Kidney (tissue), 14 donors: Measurements from ENCODE around the gene WDR54. TPM values are rescaled to one million over a fixed set of nuclear protein-coding genes. Genes with fewer than 3 reads are reported as not detected.

Source experiments
- DNase-seq, 5 donors: peaks; one replicate each; pipeline ENCODE4 v3.0.0-alpha.2; 2013 to 2020
- FAIRE-seq: peaks from 2 replicates; lab custom pipeline; 2012; peaks lifted over from hg19 to GRCh38; lab: Jason Lieb, UNC
- H3K27ac ChIP-seq, 2 donors: one replicate each; pipeline ENCODE4 v1.7.0; 2013; ENCODE audit warnings: low read depth in 2 of 2, low read length in 2 of 2, inconsistent platforms in 1 of 2
- H3K27me3 ChIP-seq: one replicate; pipeline ENCODE4 v1.7.1; 2013; ENCODE audit warnings: low read length, inconsistent platforms; ENCODE audit not compliant: control insufficient read depth, insufficient read depth
- H3K36me3 ChIP-seq, 3 donors: one replicate each; pipeline versions ENCODE4 v1.7.0 to v1.7.1; 2013; ENCODE audit warnings: low read length in 3 of 3, control low read depth in 1 of 3, inconsistent platforms in 1 of 3; ENCODE audit not compliant: insufficient read depth in 3 of 3, control insufficient read depth in 2 of 3
- H3K4me1 ChIP-seq, 3 donors: one replicate each; pipeline versions ENCODE4 v1.7.0 to v1.7.1; 2013; ENCODE audit warnings: low read length in 3 of 3, inconsistent platforms in 1 of 3, low read depth in 1 of 3; ENCODE audit not compliant: control insufficient read depth in 2 of 3, insufficient read depth in 2 of 3
- H3K4me3 ChIP-seq, 3 donors: one replicate each; pipeline versions ENCODE4 v1.7.0 to v1.8.1; 2013; ENCODE audit warnings: low read length in 3 of 3, control low read depth in 1 of 3, inconsistent platforms in 1 of 3
- H3K9ac ChIP-seq, 3 donors: one replicate each; pipeline versions ENCODE4 v1.7.0 to v1.7.1; 2013; ENCODE audit warnings: low read length in 3 of 3, control low read depth in 1 of 3, inconsistent platforms in 1 of 3
- H3K9me3 ChIP-seq, 3 donors: one replicate each; pipeline versions ENCODE4 v1.7.0 to v1.7.1; 2013; ENCODE audit warnings: low read length in 3 of 3, control low read depth in 1 of 3, inconsistent platforms in 1 of 3; ENCODE audit not compliant: control insufficient read depth in 2 of 3, insufficient read depth in 1 of 3
- CTCF ChIP-seq: IDR thresholded peaks from 3 replicates; pipeline ENCODE4 v1.5.1; 2012; ENCODE audit warnings: mild to moderate bottlenecking, moderate library complexity, borderline replicate concordance; ENCODE audit not compliant: insufficient read depth; ENCODE audit errors: extremely low read depth
- intact Hi-C: fragments of 100-400 bp; cut with DNase I; formaldehyde crosslinking; loops from one replicate; pipeline ENCODE4 v1.11.1; 2022
- polyA plus RNA-seq: library from polyadenylated mRNA; stranded (reverse); fragments of 350-450 nt; fragmentation: Illumina TruSeq; extraction: RNeasy Lipid Tissue Mini Kit (QIAGEN cat#74804); gene quantifications from one replicate; pipeline ENCODE4 v1.2.3, GENCODE V29; 2014; ENCODE audit warnings: low read depth, low replicate concordance; ENCODE audit not compliant: insufficient read depth
- total RNA-seq: library from RNA; stranded (reverse); fragmentation: NEBNext Ultra II Directional; extraction: Animal tissue kit (Norgen Biotek cat#: 25700); gene quantifications from one replicate; pipeline ENCODE4 v1.2.1, GENCODE V29; 2021
- donor health status: control.
- donor health status: control.
- donor health status: control.
- donor health status: control.
- donor health status: control.
- donor health status: DM: yes; HTN: yes; CAD: no.
- donor health status: Normal renal cell carcinoma (clear cell type).

Gene WDR54
- total and polyA plus RNA-seq, 2 donors from 2014 or later = 23.3 to 37.6 TPM

- Histone ChIP-seq H3K4me3 (no peak overlapping the region), H3K27me3 (no peaks in the 10 kb centered on the region), H3K9me3 (no peaks in the 10 kb centered on the region), H3K4me1 (no peaks in the 10 kb centered on the region), H3K36me3 (no peaks in the 10 kb centered on the region), H3K9ac (no peak overlapping the region), H3K27ac (no peak overlapping the region)
- intact Hi-C loops = no loop called here
- no peak for TF ChIP-seq CTCF
- DNase-seq (no peak), FAIRE-seq (no peak)
Observed at GRCh38 chr2:74401891-74402290, 19.6 kb upstream of the WDR54 start.

- no peak overlapping the region for H3K4me3 ChIP-seq
- no peaks in the 10 kb centered on the region for H3K9me3 ChIP-seq
- FAIRE-seq = no peak
- H3K36me3 ChIP-seq = no peaks in the 10 kb centered on the region
- no peak overlapping the region for H3K27ac ChIP-seq
- no peaks in the 10 kb centered on the region for H3K27me3 ChIP-seq
- intact Hi-C loops = no loop called here
- DNase-seq = no peak
- H3K4me1 ChIP-seq = no peaks in the 10 kb centered on the region
- TF ChIP-seq CTCF = no peak
- H3K9ac ChIP-seq = no peak overlapping the region
Observed at GRCh38 chr2:74406035-74406434, 15.5 kb upstream of the WDR54 start.

- no peak for TF ChIP-seq CTCF
- Histone ChIP-seq H3K4me1 (no peaks in the 10 kb centered on the region), H3K27ac (no peak overlapping the region), H3K27me3 (no peaks in the 10 kb centered on the region), H3K9ac (no peak overlapping the region), H3K4me3 (no peak overlapping the region), H3K9me3 (no peaks in the 10 kb centered on the region), H3K36me3 (no peaks in the 10 kb centered on the region)
- DNase-seq = peak in 1 of 5 donors; percentile 16
- intact Hi-C loops = no loop called here
- FAIRE-seq = no peak
Observed at GRCh38 chr2:74407682-74408081, 13.8 kb upstream of the WDR54 start.

GRCh38 chr2:74413001-74413698 lies 8.4 kb upstream of the WDR54 start:
- intact Hi-C loops = no loop called here
- Histone ChIP-seq H3K4me1 (peaks cover 0 to 16% (median 4%) of the 10 kb centered on the region in 3 donors), H3K4me3 (no peak overlapping the region), H3K9ac (no peak overlapping the region), H3K27me3 (no peaks in the 10 kb centered on the region), H3K9me3 (no peaks in the 10 kb centered on the region), H3K36me3 (no peaks in the 10 kb centered on the region), H3K27ac (no peak overlapping the region)
- peak in 1 of 5 donors; percentile 45 for DNase-seq
- FAIRE-seq = no peak
- TF ChIP-seq CTCF = no peak
